OCI-LY1 (cell line): Measurements from ENCODE around the gene PDE6A.

Experiments used
- H2AFZ ChIP-seq: fragments of 200-600 bp; sonication (generic), shearing (Covaris generic); 2 replicates; pipeline ENCODE4 v1.6.0; 2014; ENCODE audit warnings: antibody characterized with exemption, mild to moderate bottlenecking, low read length
- H3F3A ChIP-seq: fragments of 200-600 bp; sonication (generic), shearing (Covaris generic); 2 replicates; pipeline ENCODE4 v1.6.0; 2014; ENCODE audit warnings: mild to moderate bottlenecking, antibody characterized with exemption, low read length, moderate library complexity; ENCODE audit not compliant: insufficient read depth
- H3K27ac ChIP-seq: fragments of 200-600 bp; sonication (generic); 2 replicates; pipeline ENCODE4 v1.5.1; 2014; ENCODE audit warnings: low read length, mixed run types, mild to moderate bottlenecking, low read depth; ENCODE audit not compliant: poor library complexity, severe bottlenecking
- H3K27me3 ChIP-seq: fragments of 200-600 bp; sonication (generic); 2 replicates; pipeline ENCODE4 v1.6.0; 2014; ENCODE audit warnings: antibody characterized with exemption, mild to moderate bottlenecking, low read length, moderate library complexity; ENCODE audit not compliant: insufficient read depth
- H3K36me3 ChIP-seq: fragments of 200-600 bp; sonication (generic); 2 replicates; pipeline ENCODE4 v1.6.1; 2014; ENCODE audit warnings: mild to moderate bottlenecking, antibody characterized with exemption, low read length, moderate library complexity, mixed read lengths; ENCODE audit not compliant: insufficient read depth
- H3K4me1 ChIP-seq: fragments of 200-600 bp; sonication (generic); 2 replicates; pipeline ENCODE4 v1.5.1; 2014; ENCODE audit warnings: mild to moderate bottlenecking, low read length, moderate library complexity; ENCODE audit not compliant: insufficient read depth, severe bottlenecking
- H3K4me2 ChIP-seq: fragments of 200-600 bp; sonication (generic), shearing (Covaris generic); 2 replicates; pipeline ENCODE4 v1.6.1; 2014; ENCODE audit warnings: low read length
- H3K4me3 ChIP-seq: fragments of 200-600 bp; sonication (generic); 2 replicates; pipeline ENCODE4 v1.5.1; 2014; ENCODE audit warnings: low read length, low read depth, mild to moderate bottlenecking, mixed read lengths; ENCODE audit not compliant: poor library complexity, severe bottlenecking
- H3K79me2 ChIP-seq: fragments of 200-600 bp; shearing (Covaris generic); 2 replicates; pipeline ENCODE4 v1.6.1; 2016; ENCODE audit warnings: mixed run types, low read length, mixed read lengths; ENCODE audit not compliant: insufficient read depth
- H3K9ac ChIP-seq: fragments of 200-600 bp; sonication (generic), shearing (Covaris generic); 2 replicates; pipeline ENCODE4 v1.6.1; 2014; ENCODE audit warnings: mild to moderate bottlenecking, low read length, mixed read lengths
- H3K9me2 ChIP-seq: fragments of 200-600 bp; sonication (generic), shearing (Covaris generic); 2 replicates; pipeline ENCODE4 v1.6.1; 2014; ENCODE audit warnings: low read depth, mild to moderate bottlenecking, low read length, mixed read lengths
- H3K9me3 ChIP-seq: fragments of 200-600 bp; shearing (Covaris generic); 2 replicates; pipeline ENCODE4 v1.6.1; 2014; ENCODE audit warnings: low read length, mixed read lengths
- H4K20me1 ChIP-seq: fragments of 200-600 bp; sonication (generic), shearing (Covaris generic); 2 replicates; pipeline ENCODE4 v1.6.0; 2016; ENCODE audit warnings: mild to moderate bottlenecking, low read length; ENCODE audit not compliant: insufficient read depth
- CTCF ChIP-seq: fragments of 200-600 bp; sonication (generic), shearing (Covaris generic); IDR thresholded peaks from 2 replicates; pipeline ENCODE4 v1.5.1; 2017; ENCODE audit warnings: mild to moderate bottlenecking, antibody characterized with exemption, low read length, moderate library complexity, mixed read lengths
- EZH2 ChIP-seq: fragments of 200-600 bp; sonication (generic), shearing (Covaris generic); IDR thresholded peaks from 2 replicates; pipeline ENCODE4 v1.8.0; 2017; ENCODE audit warnings: borderline replicate concordance, mixed run types, mild to moderate bottlenecking, antibody characterized with exemption, low read length, moderate library complexity, mixed read lengths

Gene PDE6A

GRCh38 chr5:149959406-149960236 lies 15.0 kb upstream of the PDE6A start:
- Histone ChIP-seq H3K9me3 (no peaks in the 10 kb centered on the region), H3K79me2 (no peaks in the 10 kb centered on the region), H3K27me3 (no peaks in the 10 kb centered on the region), H4K20me1 (no peaks in the 10 kb centered on the region), H3K4me3 (peak overlapping the region; percentile 74), H3K9me2 (no peaks in the 10 kb centered on the region), H2AFZ (peak overlapping the region; percentile 71; the same call in 1 of the 2 replicates), H3K27ac (no peak overlapping the region), H3K9ac (peak overlapping the region; percentile 55), H3K36me3 (no peaks in the 10 kb centered on the region), H3F3A (no peaks in the 10 kb centered on the region), H3K4me2 (peak overlapping the region; percentile 74), H3K4me1 (peaks cover 24% of the 10 kb centered on the region)
- no peak for TF ChIP-seq EZH2
- peak; percentile 95 for TF ChIP-seq CTCF

- no peaks in the 10 kb centered on the region for H4K20me1 ChIP-seq
- TF ChIP-seq CTCF (no peak), EZH2 (no peak)
- no peak overlapping the region for H2AFZ ChIP-seq
- H3F3A ChIP-seq = no peaks in the 10 kb centered on the region
- H3K27ac ChIP-seq = no peak overlapping the region
- no peaks in the 10 kb centered on the region for H3K27me3 ChIP-seq
- no peak overlapping the region for H3K4me3 ChIP-seq
- no peak overlapping the region for H3K9ac ChIP-seq
- H3K9me2 ChIP-seq = no peaks in the 10 kb centered on the region
- H3K4me2 ChIP-seq = no peak overlapping the region
- H3K36me3 ChIP-seq = no peaks in the 10 kb centered on the region
- H3K79me2 ChIP-seq = no peaks in the 10 kb centered on the region
- H3K9me3 ChIP-seq = no peaks in the 10 kb centered on the region
- peaks cover 24% of the 10 kb centered on the region for H3K4me1 ChIP-seq
Observed at GRCh38 chr5:149957855-149958254, 13.3 kb upstream of the PDE6A start.

- Histone ChIP-seq H3K9me2 (no peaks in the 10 kb centered on the region), H3K27me3 (no peaks in the 10 kb centered on the region), H3K9me3 (no peaks in the 10 kb centered on the region), H3K4me3 (no peak overlapping the region), H3K4me1 (peaks cover 16% of the 10 kb centered on the region), H4K20me1 (no peaks in the 10 kb centered on the region), H3K4me2 (no peak overlapping the region), H3K79me2 (no peaks in the 10 kb centered on the region), H3F3A (no peaks in the 10 kb centered on the region), H2AFZ (no peak overlapping the region), H3K36me3 (no peaks in the 10 kb centered on the region), H3K9ac (no peak overlapping the region), H3K27ac (no peak overlapping the region)
- TF ChIP-seq CTCF (no peak), EZH2 (no peak)
Observed at GRCh38 chr5:149956685-149957084, 12.1 kb upstream of the PDE6A start.
